ENCODE data around the gene APMAP. TPM values are rescaled to one million over a fixed set of nuclear protein-coding genes. Genes with fewer than 3 reads are reported as not detected.

The APMAP gene
- polyA plus RNA-seq, 1 donor from 2014 or later = 42.0 TPM

- Mint-ChIP-seq H3K27me3 (no peaks in the 10 kb centered on the region), H3K9me3 (no peaks in the 10 kb centered on the region), H3K4me1 (peaks cover 31 to 38% (median 36%) of the 10 kb centered on the region in 3 donors), H3K36me3 (no peaks in the 10 kb centered on the region), H3K27ac (peak overlapping the region; percentile 84 to 98 (median 95)), H3K4me3 (peak overlapping the region; percentile 91 to 98 (median 96))
These were observed 559 bp downstream of the APMAP start for GRCh38 chr20:24991897-24992486.

GRCh38 chr20:24990810-24991252 lies 1.7 kb downstream of the APMAP start:
- no peaks in the 10 kb centered on the region for H3K27me3 Mint-ChIP-seq
- peak overlapping the region in 1 of 3 donors; percentile 5 for H3K27ac Mint-ChIP-seq
- peaks cover 31 to 42% (median 36%) of the 10 kb centered on the region in 3 donors for H3K4me1 Mint-ChIP-seq
- no peaks in the 10 kb centered on the region for H3K36me3 Mint-ChIP-seq
- H3K4me3 Mint-ChIP-seq = peak overlapping the region; percentile 6 to 98 (median 62)
- H3K9me3 Mint-ChIP-seq = no peaks in the 10 kb centered on the region

GRCh38 chr20:24989162-24989561 lies 3.4 kb downstream of the APMAP start:
- Mint-ChIP-seq H3K4me3 (no peak overlapping the region), H3K4me1 (peaks cover 25 to 44% (median 36%) of the 10 kb centered on the region in 3 donors), H3K36me3 (peaks cover 1% of the 10 kb centered on the region), H3K27me3 (no peaks in the 10 kb centered on the region), H3K27ac (peak overlapping the region in 1 of 3 donors; percentile 56), H3K9me3 (no peaks in the 10 kb centered on the region)

GRCh38 chr20:24987873-24988835 lies 4.4 kb downstream of the APMAP start:
- Mint-ChIP-seq H3K4me1 (peaks cover 20 to 34% (median 29%) of the 10 kb centered on the region in 3 donors), H3K27me3 (no peaks in the 10 kb centered on the region), H3K27ac (peak overlapping the region in 1 of 3 donors; percentile 29), H3K9me3 (no peaks in the 10 kb centered on the region), H3K4me3 (peak overlapping the region in 1 of 4 donors; percentile 7), H3K36me3 (peaks cover 2% of the 10 kb centered on the region)

- Mint-ChIP-seq H3K36me3 (peaks cover 2% of the 10 kb centered on the region), H3K27ac (no peak overlapping the region), H3K4me1 (peaks cover 19 to 35% (median 29%) of the 10 kb centered on the region in 3 donors), H3K27me3 (no peaks in the 10 kb centered on the region), H3K9me3 (no peaks in the 10 kb centered on the region), H3K4me3 (no peak overlapping the region)
These were observed 5.3 kb downstream of the APMAP start for GRCh38 chr20:24987244-24987643.

- Mint-ChIP-seq H3K36me3 (peaks cover 4% of the 10 kb centered on the region), H3K9me3 (no peaks in the 10 kb centered on the region), H3K4me1 (peaks cover 17 to 32% (median 24%) of the 10 kb centered on the region in 3 donors), H3K4me3 (peak overlapping the region in 1 of 4 donors; percentile 24), H3K27ac (no peak overlapping the region), H3K27me3 (no peaks in the 10 kb centered on the region)
These were observed 6.0 kb downstream of the APMAP start for GRCh38 chr20:24986436-24987015.

GRCh38 chr20:24985802-24986201 lies 6.7 kb downstream of the APMAP start:
- H3K27ac Mint-ChIP-seq = no peak overlapping the region
- peaks cover 10 to 26% (median 20%) of the 10 kb centered on the region in 3 donors for H3K4me1 Mint-ChIP-seq
- H3K36me3 Mint-ChIP-seq = peaks cover 10% of the 10 kb centered on the region
- no peaks in the 10 kb centered on the region for H3K27me3 Mint-ChIP-seq
- H3K4me3 Mint-ChIP-seq = peak overlapping the region in 2 of 4 donors; percentile 28 to 31
- no peaks in the 10 kb centered on the region for H3K9me3 Mint-ChIP-seq

- Mint-ChIP-seq H3K4me1 (peaks cover 5 to 25% (median 16%) of the 10 kb centered on the region in 3 donors), H3K27ac (peak overlapping the region in 1 of 3 donors; percentile 53), H3K27me3 (no peaks in the 10 kb centered on the region), H3K36me3 (peaks cover 13% of the 10 kb centered on the region), H3K4me3 (no peak overlapping the region), H3K9me3 (peaks cover 0 to 2% (median 0%) of the 10 kb centered on the region in 3 donors)
These were observed 7.5 kb downstream of the APMAP start for GRCh38 chr20:24984961-24985640.

- peaks cover 21% of the 10 kb centered on the region for H3K36me3 Mint-ChIP-seq
- H3K4me3 Mint-ChIP-seq = peak overlapping the region in 1 of 4 donors; percentile 27
- no peak overlapping the region for H3K27ac Mint-ChIP-seq
- peaks cover 0 to 4% (median 2%) of the 10 kb centered on the region in 3 donors for H3K9me3 Mint-ChIP-seq
- H3K4me1 Mint-ChIP-seq = peaks cover 3 to 25% (median 17%) of the 10 kb centered on the region in 3 donors
- H3K27me3 Mint-ChIP-seq = no peaks in the 10 kb centered on the region
These were observed 8.7 kb downstream of the APMAP start for GRCh38 chr20:24983896-24984295.

GRCh38 chr20:24981790-24982189 lies 10.8 kb downstream of the APMAP start:
- Mint-ChIP-seq H3K4me1 (peaks cover 1 to 21% (median 10%) of the 10 kb centered on the region in 3 donors), H3K4me3 (peak overlapping the region in 1 of 4 donors; percentile 60), H3K36me3 (peaks cover 22% of the 10 kb centered on the region), H3K27me3 (no peaks in the 10 kb centered on the region), H3K27ac (no peak overlapping the region), H3K9me3 (peaks cover 0 to 6% (median 3%) of the 10 kb centered on the region in 3 donors)

GRCh38 chr20:24981282-24981681 lies 11.3 kb downstream of the APMAP start:
- Mint-ChIP-seq H3K27ac (no peak overlapping the region), H3K36me3 (peaks cover 27% of the 10 kb centered on the region), H3K4me1 (peaks cover 2 to 18% (median 10%) of the 10 kb centered on the region in 3 donors), H3K9me3 (peaks cover 0 to 12% (median 5%) of the 10 kb centered on the region in 3 donors), H3K27me3 (no peaks in the 10 kb centered on the region), H3K4me3 (peak overlapping the region in 1 of 4 donors; percentile 60)

- no peaks in the 10 kb centered on the region for H3K27me3 Mint-ChIP-seq
- H3K4me3 Mint-ChIP-seq = no peak overlapping the region
- H3K36me3 Mint-ChIP-seq = peaks cover 35% of the 10 kb centered on the region
- H3K4me1 Mint-ChIP-seq = peaks cover 2 to 15% (median 7%) of the 10 kb centered on the region in 3 donors
- H3K9me3 Mint-ChIP-seq = peaks cover 2 to 15% (median 5%) of the 10 kb centered on the region in 3 donors
- peak overlapping the region in 1 of 3 donors; percentile 78 for H3K27ac Mint-ChIP-seq
These were observed 12.1 kb downstream of the APMAP start for GRCh38 chr20:24980291-24981053.

- Mint-ChIP-seq H3K27ac (peak overlapping the region in 1 of 3 donors; percentile 78), H3K36me3 (peaks cover 39% of the 10 kb centered on the region), H3K4me3 (peak overlapping the region in 1 of 4 donors; percentile 9), H3K27me3 (no peaks in the 10 kb centered on the region), H3K9me3 (peaks cover 2 to 17% (median 5%) of the 10 kb centered on the region in 3 donors), H3K4me1 (peaks cover 2 to 9% (median 5%) of the 10 kb centered on the region in 3 donors)
These were observed 13.3 kb downstream of the APMAP start for GRCh38 chr20:24979036-24979960.

All from IgD-negative memory B cell (primary cell).